MCF 10A (cell line): ENCODE measurements around the gene ODC1. TPM values are rescaled to one million over a fixed set of nuclear protein-coding genes. Genes with fewer than 3 reads are reported as not detected.

Experiments used
- BruUV-seq: library from RNA; stranded (reverse); fragments of 400-500 nt; replicated peaks from 2 replicates; lab custom pipeline; 2021; lab: Mats Ljungman, UMichigan
- CTCF ChIA-PET: fragments of 300-600 bp; sonication (Branson Sonifier 250); formaldehyde crosslinking; extraction: SDS; loops from one replicate; lab custom pipeline; 2021; ENCODE audit warnings: antibody characterized with exemption, inconsistent platforms; lab: Yijun Ruan, JAX
- POLR2A ChIA-PET: fragments of 300-600, 350-650 bp; sonication (Branson Sonifier 250); formaldehyde crosslinking; extraction: SDS; loops from one replicate; lab custom pipeline; 2020; ENCODE audit warnings: antibody characterized with exemption, inconsistent platforms; lab: Yijun Ruan, JAX
- DNase-seq: peaks from one replicate; pipeline ENCODE4 v3.0.0-alpha.2; 2018; ENCODE audit not compliant: unreplicated experiment
- H3K27ac Mint-ChIP-seq: one replicate; pipeline ENCODE4 v1.8.0; 2022; ENCODE audit warnings: mild to moderate bottlenecking, low read depth, mixed read lengths; ENCODE audit not compliant: unreplicated experiment
- H3K27me3 Mint-ChIP-seq: one replicate; pipeline ENCODE4 v1.8.0; 2022; ENCODE audit warnings: mixed read lengths; ENCODE audit not compliant: insufficient read depth, unreplicated experiment
- H3K36me3 Mint-ChIP-seq: one replicate; pipeline ENCODE4 v1.8.0; 2022; ENCODE audit warnings: mild to moderate bottlenecking, moderate library complexity, mixed read lengths; ENCODE audit not compliant: insufficient read depth, unreplicated experiment
- H3K4me1 Mint-ChIP-seq: one replicate; pipeline ENCODE4 v1.8.0; 2022; ENCODE audit warnings: mixed read lengths; ENCODE audit not compliant: insufficient read depth, unreplicated experiment
- H3K4me3 Mint-ChIP-seq: one replicate; pipeline ENCODE4 v1.8.0; 2022; ENCODE audit warnings: mild to moderate bottlenecking, moderate library complexity, mixed read lengths; ENCODE audit not compliant: unreplicated experiment
- H3K9me3 Mint-ChIP-seq: one replicate; pipeline ENCODE4 v1.8.0; 2022; ENCODE audit warnings: mixed read lengths; ENCODE audit not compliant: unreplicated experiment
- intact Hi-C: fragments of 100-400 bp; cut with micrococcal nuclease; formaldehyde crosslinking; loops from 2 replicates; pipeline ENCODE4 v1.14.1; 2022
- total RNA-seq: library from RNA; stranded (reverse); gene quantifications from 2 replicates; pipeline ENCODE4 v1.2.3, GENCODE V29; 2022
- TF ChIP-seq, protein P1 (sequence below): fragments of 200-600 bp; IDR thresholded peaks from one replicate; pipeline ENCODE4 v1.8.0; 2022; ENCODE audit warnings: antibody characterized with exemption, mild to moderate bottlenecking; ENCODE audit not compliant: unreplicated experiment

ODC1 gene
- total RNA-seq, 1 experiment from 2014 or later = 341 TPM

DNA sequence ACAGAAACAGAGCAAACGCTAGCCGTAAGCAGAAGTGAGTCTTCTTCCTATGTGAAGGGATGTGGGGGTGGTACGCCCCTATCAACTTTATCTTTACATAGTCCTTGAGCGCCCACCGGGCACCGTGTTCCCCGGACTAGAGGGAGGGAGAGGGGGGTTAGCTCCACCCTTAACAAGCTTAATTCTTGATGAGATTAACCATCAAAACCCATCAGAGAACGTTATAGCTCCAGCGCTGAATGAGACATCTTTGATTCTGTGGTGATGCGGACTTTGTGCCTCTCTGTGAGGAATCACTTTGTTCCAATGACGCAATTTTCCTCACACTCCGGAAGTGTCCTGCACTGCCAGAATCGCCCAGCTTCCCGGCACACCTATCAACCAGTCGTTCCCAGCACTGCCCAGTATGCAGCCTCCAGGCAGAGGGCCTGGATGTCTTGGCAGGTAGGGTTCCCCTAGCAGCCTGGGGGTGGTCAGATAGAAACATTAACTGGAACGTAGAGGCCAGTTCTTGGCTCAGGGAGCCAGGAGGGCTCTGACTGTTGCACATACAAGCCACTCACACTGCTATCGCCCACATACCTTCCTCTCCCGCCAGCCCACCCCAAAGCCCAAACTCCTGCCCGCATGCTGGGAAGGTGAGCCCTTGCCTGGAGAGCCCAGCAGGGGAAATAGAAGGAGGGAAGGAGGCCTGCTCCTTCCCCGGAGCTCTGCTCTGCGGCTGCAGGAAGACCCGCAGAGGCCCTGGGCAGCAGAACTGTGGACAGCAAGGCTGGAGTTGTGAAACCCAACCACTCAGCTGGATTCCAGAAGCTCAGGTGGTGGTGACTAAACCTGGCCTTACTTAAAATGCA is 1.9 kb upstream of the ODC1 start:
- H3K27ac Mint-ChIP-seq = no peak overlapping the region
- POLR2A ChIA-PET = interaction anchor here (0.6 to 1.9 kb wide), 4 partner anchors 22 to 329 kb away, joined by 3 to 5 read pairs (median 4); no protein-coding TSS in a partner anchor

GRCh38 chr2:10449486-10449831 is 1.3 kb upstream of the ODC1 start:
- CTCF ChIA-PET = interaction anchor here (1.5 to 8.9 kb wide), 3 partner anchors 15 to 48 kb away, joined by 4 to 53 read pairs (median 5); no protein-coding TSS in a partner anchor
- peaks cover 9% of the 10 kb centered on the region for H3K36me3 Mint-ChIP-seq
- peak overlapping the region; percentile 14 for H3K4me3 Mint-ChIP-seq
- H3K27me3 Mint-ChIP-seq = no peaks in the 10 kb centered on the region
- H3K27ac Mint-ChIP-seq = no peak overlapping the region
- H3K9me3 Mint-ChIP-seq = no peaks in the 10 kb centered on the region
- POLR2A ChIA-PET = interaction anchor here (1.4 to 1.9 kb wide), 3 partner anchors 44 to 328 kb away, joined by 3 to 5 read pairs (median 4); no protein-coding TSS in a partner anchor
- TF ChIP-seq, protein P1, sequence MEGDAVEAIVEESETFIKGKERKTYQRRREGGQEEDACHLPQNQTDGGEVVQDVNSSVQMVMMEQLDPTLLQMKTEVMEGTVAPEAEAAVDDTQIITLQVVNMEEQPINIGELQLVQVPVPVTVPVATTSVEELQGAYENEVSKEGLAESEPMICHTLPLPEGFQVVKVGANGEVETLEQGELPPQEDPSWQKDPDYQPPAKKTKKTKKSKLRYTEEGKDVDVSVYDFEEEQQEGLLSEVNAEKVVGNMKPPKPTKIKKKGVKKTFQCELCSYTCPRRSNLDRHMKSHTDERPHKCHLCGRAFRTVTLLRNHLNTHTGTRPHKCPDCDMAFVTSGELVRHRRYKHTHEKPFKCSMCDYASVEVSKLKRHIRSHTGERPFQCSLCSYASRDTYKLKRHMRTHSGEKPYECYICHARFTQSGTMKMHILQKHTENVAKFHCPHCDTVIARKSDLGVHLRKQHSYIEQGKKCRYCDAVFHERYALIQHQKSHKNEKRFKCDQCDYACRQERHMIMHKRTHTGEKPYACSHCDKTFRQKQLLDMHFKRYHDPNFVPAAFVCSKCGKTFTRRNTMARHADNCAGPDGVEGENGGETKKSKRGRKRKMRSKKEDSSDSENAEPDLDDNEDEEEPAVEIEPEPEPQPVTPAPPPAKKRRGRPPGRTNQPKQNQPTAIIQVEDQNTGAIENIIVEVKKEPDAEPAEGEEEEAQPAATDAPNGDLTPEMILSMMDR = no peak
- intact Hi-C loops = no loop called here
- H3K4me1 Mint-ChIP-seq = peaks cover 26% of the 10 kb centered on the region
- DNase-seq = no peak
- no TSS peak for BruUV-seq

More for the DNA sequence above, 1.9 kb upstream of the ODC1 start:
- peak overlapping the region; percentile 14 for H3K4me3 Mint-ChIP-seq
- DNase-seq = peak; percentile 92
- BruUV-seq = no TSS peak
- H3K9me3 Mint-ChIP-seq = no peaks in the 10 kb centered on the region
- CTCF ChIA-PET = interaction anchor here (0.7 to 8.9 kb wide), 3 partner anchors 15 to 308 kb away, joined by 3 to 53 read pairs (median 5); no protein-coding TSS in a partner anchor
- H3K4me1 Mint-ChIP-seq = peaks cover 32% of the 10 kb centered on the region
- intact Hi-C loops = no loop called here
- H3K27me3 Mint-ChIP-seq = no peaks in the 10 kb centered on the region
- TF ChIP-seq, protein P1 = no peak
- peaks cover 3% of the 10 kb centered on the region for H3K36me3 Mint-ChIP-seq

DNA sequence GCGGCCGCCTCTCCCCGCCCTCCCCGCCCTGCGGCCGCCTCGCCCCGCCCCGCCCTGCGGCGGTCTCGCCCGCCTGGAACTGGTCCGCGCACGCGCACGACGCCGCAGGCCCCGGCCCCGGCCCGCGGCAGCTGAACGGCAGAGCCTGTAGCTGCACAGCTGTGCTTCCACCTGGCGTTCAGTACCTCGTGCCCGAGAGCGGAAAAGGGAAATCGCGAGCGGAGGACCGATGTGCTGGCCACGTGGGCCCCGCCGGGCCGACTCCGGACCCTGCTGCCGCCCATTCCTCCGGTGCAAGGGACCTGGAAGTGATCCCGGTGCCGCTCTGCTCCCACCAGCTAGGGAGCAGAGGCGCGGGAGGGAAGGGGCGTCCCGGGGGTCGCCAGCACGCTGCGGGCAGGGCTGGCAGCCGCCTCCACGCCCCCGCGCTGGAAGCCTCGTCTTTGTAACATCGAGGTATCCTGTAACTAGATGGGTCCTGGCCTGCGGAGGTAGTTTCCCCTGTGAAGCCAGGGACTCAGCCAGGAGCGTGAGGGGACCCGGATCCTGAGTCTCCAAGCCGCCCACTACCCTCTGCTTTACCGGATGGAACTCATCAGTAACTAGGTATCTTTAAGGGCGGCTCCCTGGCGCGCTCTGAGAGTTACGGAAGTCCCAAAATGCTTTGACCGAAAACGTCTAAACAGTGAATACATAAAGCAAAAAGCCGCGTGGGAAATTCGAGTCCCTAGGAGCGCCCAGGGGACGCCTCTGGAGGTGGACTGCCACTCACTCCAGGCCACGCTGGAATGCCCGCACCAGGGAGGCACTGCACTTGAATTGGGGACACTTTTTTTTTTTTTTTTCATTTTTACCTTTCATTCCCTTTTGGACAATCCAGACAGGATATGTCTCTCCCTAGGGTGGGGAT is 704 bp upstream of the ODC1 start:
- peaks cover 20% of the 10 kb centered on the region for H3K4me1 Mint-ChIP-seq
- intact Hi-C loops = no loop called here
- H3K9me3 Mint-ChIP-seq = no peaks in the 10 kb centered on the region
- ChIA-PET CTCF (interaction anchor here (0.6 to 8.9 kb wide), 5 partner anchors 12 to 676 kb away, joined by 3 to 53 read pairs (median 4); no protein-coding TSS in a partner anchor), POLR2A (interaction anchor here (0.6 to 3.0 kb wide), 9 partner anchors 13 to 236 kb away, joined by 3 to 19 read pairs (median 4); no protein-coding TSS in a partner anchor)
- no peaks in the 10 kb centered on the region for H3K27me3 Mint-ChIP-seq
- H3K4me3 Mint-ChIP-seq = peak overlapping the region; percentile 93
- TF ChIP-seq, protein P1 = no peak
- peak; percentile 71 for DNase-seq
- TSS peak; percentile 81 for BruUV-seq
- H3K36me3 Mint-ChIP-seq = peaks cover 15% of the 10 kb centered on the region
- no peak overlapping the region for H3K27ac Mint-ChIP-seq
